Right cardiac atrium (tissue), 5 donors: ENCODE measurements around the gene NCBP2L. TPM values are rescaled to one million over a fixed set of nuclear protein-coding genes. Genes with fewer than 3 reads are reported as not detected.

Experiments used
- ATAC-seq, 2 donors: fragments of 200-7000 bp; cut with Tn5 transposase; one replicate each; pipeline versions ENCODE4 v1.8.0 to v1.9.1; 2020; ENCODE audit warnings: moderate library complexity in 2 of 2, mild to moderate bottlenecking in 1 of 2
- DNase-seq, 3 donors: peaks; one replicate each; pipeline ENCODE4 v3.0.0-alpha.2; 2020
- H3K27ac ChIP-seq: one replicate; pipeline ENCODE4 v1.5.1; 2013; ENCODE audit warnings: mild to moderate bottlenecking, low read length, control low read depth, moderate library complexity
- H3K27me3 ChIP-seq: one replicate; pipeline ENCODE4 v1.6.1; 2013; ENCODE audit not compliant: control insufficient read depth, insufficient read depth
- H3K4me1 ChIP-seq: one replicate; pipeline ENCODE4 v1.6.1; 2013; ENCODE audit warnings: low read length; ENCODE audit not compliant: control insufficient read depth, insufficient read depth
- H3K4me3 ChIP-seq: one replicate; pipeline ENCODE4 v1.5.1; 2013; ENCODE audit warnings: low read length, control low read depth
- H3K9me3 ChIP-seq: one replicate; pipeline ENCODE4 v1.6.1; 2013; ENCODE audit warnings: low read length; ENCODE audit not compliant: control insufficient read depth
- WGBS: extraction: QIAGEN DNeasy Blood & Tissue Kit; methylation state at CpG from one replicate; pipeline ENCODE4 v1.1.7; 2013; 5-methylcytosine and 5-hydroxymethylcytosine counted together
- intact Hi-C, 4 donors: fragments of 100-400 bp; cut with DNase I; formaldehyde crosslinking; loops; one replicate each; pipeline versions ENCODE4 v1.11.0 to v1.14.0; 2022 to 2023
- polyA plus RNA-seq: library from polyadenylated mRNA; stranded (reverse); fragments of 200-250 nt; gene quantifications from one replicate; pipeline ENCODE4 v1.2.3, GENCODE V29; 2013
- total RNA-seq, 4 donors: library from RNA; stranded (reverse); fragmentation: NEBNext Ultra II Directional; extraction: Animal tissue kit (Norgen Biotek cat#: 25700); gene quantifications; one replicate each; pipeline ENCODE4 v1.2.1, GENCODE V29; 2021
- donor health status: healthy with polysubstance abuse.
- donor health status: DM: no; HTN: yes; CAD: no.
- donor health status: DM: no; HTN: no; CAD: no.
- donor health status: DM: no; HTN: yes; CAD: no; lungs with severe emphysema.
- donor health status: DM: yes; HTN: yes; CAD: no.

The NCBP2L gene
- total and polyA plus RNA-seq, 5 donors: not detected

DNA sequence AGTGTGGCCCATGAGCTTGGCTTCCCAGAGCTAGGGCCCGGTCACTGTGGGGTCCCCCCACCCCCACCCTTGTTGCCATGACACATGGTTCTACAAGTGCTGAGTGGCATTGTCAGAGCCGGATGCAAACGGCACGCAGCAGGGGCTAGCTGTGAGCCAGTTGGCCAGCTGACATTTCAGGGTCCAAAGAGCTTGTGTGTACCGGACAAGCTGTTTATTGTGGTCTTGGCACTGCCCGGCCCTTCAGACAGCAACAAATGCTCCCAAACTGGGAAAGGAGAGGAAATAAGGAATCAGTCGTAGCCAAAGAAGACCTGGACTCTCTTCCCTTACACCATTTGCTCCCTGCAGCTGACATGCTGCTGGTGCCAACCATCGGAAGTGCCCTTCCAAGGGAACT lies 38.8 kb upstream of the NCBP2L start:
- intact Hi-C loops: no loop called here
- H3K4me3 ChIP-seq: no peak overlapping the region

DNA sequence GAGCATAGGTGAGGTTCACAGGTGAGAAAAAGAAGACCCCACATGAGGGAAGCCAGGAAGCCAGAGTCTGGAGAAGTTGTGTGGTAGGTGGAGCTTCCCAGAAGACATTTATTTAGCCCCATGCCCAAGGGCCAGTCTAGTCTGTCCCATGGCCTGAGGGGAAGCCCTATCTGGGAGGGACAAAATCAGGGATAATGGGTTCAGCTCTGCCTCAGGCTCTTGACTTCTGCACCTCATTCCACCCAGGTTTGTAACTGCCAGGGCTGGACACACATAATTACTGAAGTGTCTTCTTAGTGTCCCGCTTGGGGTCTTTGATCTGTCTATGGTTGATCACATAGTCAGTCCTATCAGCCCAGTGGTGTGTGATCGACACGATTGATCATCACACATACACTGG lies 38.0 kb upstream of the NCBP2L start:
- Histone ChIP-seq H3K4me3 (no peak overlapping the region), H3K27ac (no peak overlapping the region), H3K27me3 (no peaks in the 10 kb centered on the region), H3K9me3 (no peaks in the 10 kb centered on the region), H3K4me1 (peaks cover 49% of the 10 kb centered on the region)
- ATAC-seq (no peak), DNase-seq (no peak)
- intact Hi-C loops: no loop called here
- WGBS: 97% methylated on average over 3 of the region's 3 CpGs

More for the DNA sequence above, 38.8 kb upstream of the NCBP2L start:
- no peaks in the 10 kb centered on the region for H3K27me3 ChIP-seq
- ATAC-seq: no peak
- WGBS: 47% methylated on average over 8 of the region's 8 CpGs
- no peaks in the 10 kb centered on the region for H3K9me3 ChIP-seq
- H3K27ac ChIP-seq: peak overlapping the region; percentile 53
- no peak for DNase-seq
- peaks cover 46% of the 10 kb centered on the region for H3K4me1 ChIP-seq

DNA sequence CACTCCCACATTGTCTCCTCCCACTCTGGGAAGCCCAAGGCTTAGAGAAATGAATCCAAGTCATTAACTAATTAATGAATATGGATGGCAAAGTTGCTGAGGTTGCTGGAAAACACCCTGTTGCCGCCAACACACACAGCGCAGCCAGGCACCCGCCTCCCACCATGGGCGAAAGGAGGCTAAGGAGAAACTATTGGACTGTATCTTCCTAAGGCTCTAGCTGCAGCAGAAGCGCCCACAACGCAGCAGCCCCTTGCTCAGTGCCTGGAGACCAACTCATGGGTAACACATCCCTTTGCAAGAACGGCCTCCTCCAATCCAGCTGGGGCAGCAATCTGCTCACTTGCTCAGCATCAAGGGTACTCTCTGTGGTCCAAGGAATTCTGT lies 36.1 kb upstream of the NCBP2L start:
- intact Hi-C loops: no loop called here
- H3K27ac ChIP-seq: peak overlapping the region; percentile 98
- H3K9me3 ChIP-seq: no peaks in the 10 kb centered on the region
- H3K4me3 ChIP-seq: no peak overlapping the region
- H3K4me1 ChIP-seq: peaks cover 49% of the 10 kb centered on the region
- DNase-seq (no peak), ATAC-seq (peak in 1 of 2 donors; percentile 27)
- WGBS: 27% methylated on average over 7 of the region's 7 CpGs
- no peaks in the 10 kb centered on the region for H3K27me3 ChIP-seq

DNA sequence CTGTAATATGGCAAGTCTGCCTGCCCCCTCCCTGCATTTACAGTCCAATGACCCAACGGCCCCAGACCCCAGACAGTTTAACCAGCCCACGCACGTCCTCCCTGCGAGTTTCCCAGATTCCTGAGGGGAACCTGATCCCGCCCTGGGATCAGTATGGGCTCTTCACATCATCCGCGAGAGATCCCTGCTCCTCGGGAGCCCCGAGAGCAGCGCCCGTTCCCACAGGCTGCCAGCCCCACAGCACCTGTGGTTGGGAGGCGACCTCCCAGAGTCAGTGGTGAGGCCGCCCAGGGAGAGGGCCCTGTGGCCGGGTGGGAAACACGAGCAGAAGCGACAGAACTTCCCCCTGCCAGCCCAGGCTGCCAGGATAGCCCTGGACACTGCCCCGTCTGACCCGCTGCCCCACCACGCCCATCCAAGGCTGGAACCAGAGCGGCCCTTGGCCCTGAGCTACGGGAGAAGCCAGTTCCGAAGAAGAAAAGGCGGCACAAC lies 34.8 kb upstream of the NCBP2L start:
- Histone ChIP-seq H3K4me3 (no peak overlapping the region), H3K4me1 (peaks cover 51% of the 10 kb centered on the region), H3K27ac (peak overlapping the region; percentile 98), H3K27me3 (no peaks in the 10 kb centered on the region), H3K9me3 (no peaks in the 10 kb centered on the region)
- ATAC-seq (peak in 1 of 2 donors; percentile 1), DNase-seq (peak in 2 of 3 donors; percentile 63 to 72)
- 50% methylated on average over 23 of the region's 23 CpGs for WGBS
- intact Hi-C loops: no loop called here

DNA sequence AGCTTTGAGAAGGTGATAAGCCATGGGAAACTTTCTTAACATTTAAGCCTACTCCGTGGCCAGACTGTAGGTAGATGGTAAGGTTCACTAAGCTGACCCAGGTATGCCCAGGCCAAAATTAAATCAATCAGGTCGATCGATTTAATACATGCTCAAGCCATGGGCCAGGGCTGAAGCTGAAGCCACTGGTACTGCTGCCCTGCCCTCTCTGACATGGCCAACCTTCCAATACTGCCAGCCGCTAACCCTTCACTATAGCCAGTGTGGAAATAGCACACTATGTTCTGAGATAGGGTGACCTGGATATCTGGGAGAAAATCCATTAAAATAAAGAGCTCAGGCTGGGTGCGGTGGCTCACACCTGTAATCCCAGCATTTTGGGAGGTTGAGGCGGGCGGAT lies 33.5 kb upstream of the NCBP2L start:
- Histone ChIP-seq H3K4me1 (peaks cover 50% of the 10 kb centered on the region), H3K9me3 (no peaks in the 10 kb centered on the region), H3K27ac (peak overlapping the region; percentile 98), H3K4me3 (no peak overlapping the region), H3K27me3 (no peaks in the 10 kb centered on the region)
- intact Hi-C loops: no loop called here
- DNase-seq (no peak), ATAC-seq (no peak)
- 98% methylated on average over 7 of the region's 7 CpGs for WGBS

DNA sequence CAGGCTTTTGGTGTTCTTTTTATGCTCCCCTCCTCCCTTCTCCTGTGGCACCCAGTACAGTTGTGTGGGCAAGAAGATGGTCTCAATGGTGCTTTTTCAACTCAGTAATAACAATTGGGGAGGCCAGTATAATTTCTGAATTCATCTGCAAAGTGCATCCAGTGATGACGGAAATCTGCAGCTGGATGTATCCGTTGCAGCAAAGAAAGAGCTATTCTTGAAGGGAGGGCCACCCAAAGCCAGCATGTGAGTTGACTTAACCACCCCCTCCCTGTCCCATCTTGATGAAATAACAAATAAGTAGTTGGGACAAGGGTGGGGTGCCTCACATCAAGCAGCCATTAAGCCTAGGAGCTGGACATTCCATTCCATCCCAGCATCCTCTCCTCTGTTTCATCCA lies 32.7 kb upstream of the NCBP2L start:
- intact Hi-C loops: no loop called here
- no peaks in the 10 kb centered on the region for H3K27me3 ChIP-seq
- H3K4me3 ChIP-seq: no peak overlapping the region
- peaks cover 46% of the 10 kb centered on the region for H3K4me1 ChIP-seq
- no peak overlapping the region for H3K27ac ChIP-seq
- ATAC-seq (no peak), DNase-seq (no peak)
- H3K9me3 ChIP-seq: no peaks in the 10 kb centered on the region
- 78% methylated on average over 2 of the region's 2 CpGs for WGBS

DNA sequence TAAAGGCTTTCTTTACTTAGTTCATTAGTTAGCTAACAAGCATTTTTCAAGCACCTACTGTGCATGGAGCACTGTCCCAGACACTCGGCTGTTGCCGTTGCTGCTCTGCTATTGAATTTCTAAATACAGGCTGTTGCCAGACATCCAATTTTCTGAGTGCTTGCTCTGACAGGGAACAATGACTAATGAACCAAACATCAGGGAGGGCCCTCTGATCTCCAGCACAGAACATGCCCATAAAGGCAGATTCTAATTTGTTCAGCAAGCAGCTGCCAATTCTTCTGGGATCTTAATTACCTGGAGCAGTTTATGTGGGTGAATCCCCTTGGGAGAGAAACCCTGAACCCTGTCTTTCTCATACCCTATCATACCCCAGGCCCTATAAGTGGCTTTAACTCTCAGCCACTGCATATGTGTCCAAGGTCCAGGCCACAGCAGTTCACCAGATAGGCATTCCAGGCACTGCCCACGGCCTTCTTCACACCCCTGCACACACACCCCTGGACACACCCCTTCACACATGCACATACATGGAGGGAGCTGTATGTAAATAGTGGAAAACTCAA lies 29.9 kb upstream of the NCBP2L start:
- no peaks in the 10 kb centered on the region for H3K27me3 ChIP-seq
- WGBS: 19% methylated on average over 3 of the region's 3 CpGs
- intact Hi-C loops: no loop called here
- peak; percentile 80 to 83 for ATAC-seq
- H3K27ac ChIP-seq: peak overlapping the region; percentile 98
- no peak for DNase-seq
- H3K4me1 ChIP-seq: peaks cover 40% of the 10 kb centered on the region
- H3K4me3 ChIP-seq: no peak overlapping the region
- no peaks in the 10 kb centered on the region for H3K9me3 ChIP-seq

DNA sequence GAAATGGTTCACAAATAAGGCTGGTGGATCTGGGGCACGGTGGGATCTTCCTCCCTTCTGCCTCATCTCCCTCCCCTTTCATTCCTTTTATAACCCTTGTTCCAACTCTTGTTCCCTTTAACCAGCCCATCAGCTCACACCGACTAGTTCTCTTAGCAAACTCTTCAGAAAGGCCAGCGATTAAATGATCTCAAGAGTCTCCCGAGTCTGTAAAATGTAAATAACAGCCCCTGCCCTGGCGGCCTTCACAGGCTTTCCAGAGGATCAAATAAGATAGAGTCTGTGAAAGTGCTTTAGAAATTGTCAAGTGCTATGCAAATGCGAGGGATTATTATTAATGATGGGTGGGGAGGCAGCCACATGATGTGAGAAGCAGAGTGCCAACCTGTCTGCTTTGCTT lies 29.0 kb upstream of the NCBP2L start:
- intact Hi-C loops: no loop called here
- 61% methylated on average over 6 of the region's 6 CpGs for WGBS

DNA sequence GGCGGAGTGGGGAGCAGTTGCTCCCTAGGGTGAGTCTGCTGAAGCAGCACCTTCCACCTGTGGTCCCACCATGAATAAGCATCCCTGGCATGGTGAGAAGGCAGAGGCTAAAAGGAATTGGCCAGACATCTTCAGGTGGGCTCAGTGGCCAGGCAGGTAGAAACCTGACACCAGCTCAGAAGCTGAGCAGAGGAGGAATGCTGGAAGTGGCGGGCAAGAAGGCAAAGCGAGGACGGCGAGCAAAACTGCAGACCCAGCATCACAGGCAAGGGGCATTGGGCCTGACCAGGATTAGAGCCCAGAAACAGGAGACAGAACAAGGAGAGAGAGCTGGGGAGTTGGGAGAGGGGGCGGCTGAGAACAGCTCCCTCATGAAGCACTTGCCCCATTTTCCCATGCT lies 27.3 kb upstream of the NCBP2L start:
- Histone ChIP-seq H3K4me1 (peaks cover 32% of the 10 kb centered on the region), H3K9me3 (no peaks in the 10 kb centered on the region), H3K4me3 (no peak overlapping the region), H3K27ac (no peak overlapping the region), H3K27me3 (no peaks in the 10 kb centered on the region)
- ATAC-seq: no peak
- DNase-seq: no peak
- 95% methylated on average over 6 of the region's 6 CpGs for WGBS
- intact Hi-C loops: no loop called here

More for the DNA sequence above, 29.0 kb upstream of the NCBP2L start:
- peak overlapping the region; percentile 98 for H3K27ac ChIP-seq
- no peak overlapping the region for H3K4me3 ChIP-seq
- no peaks in the 10 kb centered on the region for H3K9me3 ChIP-seq
- no peaks in the 10 kb centered on the region for H3K27me3 ChIP-seq
- DNase-seq (no peak), ATAC-seq (no peak)
- peaks cover 38% of the 10 kb centered on the region for H3K4me1 ChIP-seq

DNA sequence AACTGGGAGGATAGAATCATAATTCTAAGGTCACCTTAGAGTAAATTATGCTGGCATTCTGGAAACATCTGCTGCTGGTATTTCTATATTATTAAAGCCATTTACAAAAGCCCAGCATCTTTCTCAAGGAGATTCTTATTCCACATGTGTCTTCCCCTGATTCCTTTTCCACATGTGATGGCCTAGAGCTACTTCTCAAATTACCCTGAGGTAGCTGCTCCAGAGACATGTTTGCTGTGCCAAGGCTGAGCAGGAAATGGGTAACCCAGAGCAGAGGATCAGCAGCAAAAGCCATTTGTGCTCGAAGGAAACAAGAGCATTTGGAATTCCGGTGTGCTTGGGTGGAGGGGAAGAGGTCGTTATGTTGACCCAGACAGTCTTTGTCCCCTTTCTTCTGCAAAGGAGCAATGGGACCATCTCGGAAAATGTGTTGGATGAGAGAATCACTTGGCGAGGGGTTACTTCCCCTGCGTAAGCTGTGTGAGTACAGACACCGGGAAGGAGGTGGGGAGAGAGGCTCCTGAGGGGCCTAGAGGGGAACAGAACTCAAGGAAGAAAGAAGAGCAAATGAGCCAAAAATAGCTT lies 26.6 kb upstream of the NCBP2L start:
- Histone ChIP-seq H3K27me3 (no peaks in the 10 kb centered on the region), H3K4me3 (no peak overlapping the region), H3K27ac (no peak overlapping the region), H3K9me3 (no peaks in the 10 kb centered on the region), H3K4me1 (peaks cover 35% of the 10 kb centered on the region)
- WGBS: 56% methylated on average over 7 of the region's 7 CpGs
- DNase-seq (no peak), ATAC-seq (no peak)
- intact Hi-C loops: no loop called here

DNA sequence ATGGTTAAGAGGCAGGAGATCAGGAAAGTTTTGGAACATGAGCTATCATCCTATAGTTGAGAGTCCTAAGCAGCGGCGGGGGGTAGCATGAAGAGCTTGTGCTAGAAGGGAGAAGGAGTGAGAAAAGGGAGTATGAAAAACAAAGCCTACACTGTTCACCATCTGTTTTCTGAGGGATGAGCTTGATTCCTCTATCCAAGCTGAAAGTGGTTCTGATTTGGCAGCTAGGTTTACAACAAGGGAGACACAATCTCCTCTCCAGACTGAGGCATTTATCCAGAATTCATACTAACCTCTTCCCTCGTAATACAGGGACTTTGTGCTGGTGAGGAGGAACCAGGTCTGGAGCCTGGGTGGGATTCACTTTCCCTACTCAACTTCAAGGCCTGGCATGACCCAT lies 25.5 kb upstream of the NCBP2L start:
- H3K27ac ChIP-seq: no peak overlapping the region
- ATAC-seq (no peak), DNase-seq (no peak)
- 91% methylated on average over 3 of the region's 3 CpGs for WGBS
- no peaks in the 10 kb centered on the region for H3K9me3 ChIP-seq
- no peak overlapping the region for H3K4me3 ChIP-seq
- H3K4me1 ChIP-seq: peaks cover 31% of the 10 kb centered on the region
- intact Hi-C loops: no loop called here
- H3K27me3 ChIP-seq: no peaks in the 10 kb centered on the region
